ENCODE results near the gene CFAP119.

CFAP119 gene

DNA sequence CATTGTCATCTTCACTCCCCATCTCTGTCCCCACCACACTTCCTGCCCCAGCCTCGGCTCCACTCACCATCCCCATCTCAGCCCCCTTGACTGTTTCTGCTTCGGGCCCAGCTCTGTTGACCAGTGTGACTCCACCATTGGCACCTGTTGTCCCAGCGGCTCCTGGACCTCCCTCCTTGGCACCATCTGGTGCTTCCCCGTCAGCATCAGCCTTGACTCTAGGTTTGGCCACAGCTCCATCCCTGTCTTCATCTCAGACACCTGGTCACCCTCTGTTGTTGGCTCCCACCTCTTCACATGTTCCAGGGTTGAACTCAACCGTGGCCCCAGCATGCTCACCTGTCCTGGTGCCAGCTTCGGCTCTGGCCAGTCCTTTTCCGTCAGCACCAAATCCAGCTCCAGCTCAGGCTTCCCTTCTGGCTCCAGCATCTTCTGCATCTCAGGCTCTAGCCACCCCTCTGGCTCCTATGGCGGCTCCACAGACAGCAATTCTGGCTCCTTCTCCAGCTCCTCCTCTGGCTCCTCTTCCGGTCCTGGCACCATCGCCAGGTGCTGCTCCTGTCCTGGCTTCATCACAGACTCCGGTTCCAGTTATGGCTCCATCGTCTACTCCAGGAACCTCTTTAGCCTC is 38.0 kb downstream of the CFAP119 start:
- no peak for DNase-seq (ENCODE audit: insufficient read length, low spot score)
- FAIRE-seq = no peak
- TF ChIP-seq, protein P1, sequence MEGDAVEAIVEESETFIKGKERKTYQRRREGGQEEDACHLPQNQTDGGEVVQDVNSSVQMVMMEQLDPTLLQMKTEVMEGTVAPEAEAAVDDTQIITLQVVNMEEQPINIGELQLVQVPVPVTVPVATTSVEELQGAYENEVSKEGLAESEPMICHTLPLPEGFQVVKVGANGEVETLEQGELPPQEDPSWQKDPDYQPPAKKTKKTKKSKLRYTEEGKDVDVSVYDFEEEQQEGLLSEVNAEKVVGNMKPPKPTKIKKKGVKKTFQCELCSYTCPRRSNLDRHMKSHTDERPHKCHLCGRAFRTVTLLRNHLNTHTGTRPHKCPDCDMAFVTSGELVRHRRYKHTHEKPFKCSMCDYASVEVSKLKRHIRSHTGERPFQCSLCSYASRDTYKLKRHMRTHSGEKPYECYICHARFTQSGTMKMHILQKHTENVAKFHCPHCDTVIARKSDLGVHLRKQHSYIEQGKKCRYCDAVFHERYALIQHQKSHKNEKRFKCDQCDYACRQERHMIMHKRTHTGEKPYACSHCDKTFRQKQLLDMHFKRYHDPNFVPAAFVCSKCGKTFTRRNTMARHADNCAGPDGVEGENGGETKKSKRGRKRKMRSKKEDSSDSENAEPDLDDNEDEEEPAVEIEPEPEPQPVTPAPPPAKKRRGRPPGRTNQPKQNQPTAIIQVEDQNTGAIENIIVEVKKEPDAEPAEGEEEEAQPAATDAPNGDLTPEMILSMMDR (IDR thresholded peaks at IDR 0.05; ENCODE audit: insufficient read depth, missing control alignments) = no peak

DNA sequence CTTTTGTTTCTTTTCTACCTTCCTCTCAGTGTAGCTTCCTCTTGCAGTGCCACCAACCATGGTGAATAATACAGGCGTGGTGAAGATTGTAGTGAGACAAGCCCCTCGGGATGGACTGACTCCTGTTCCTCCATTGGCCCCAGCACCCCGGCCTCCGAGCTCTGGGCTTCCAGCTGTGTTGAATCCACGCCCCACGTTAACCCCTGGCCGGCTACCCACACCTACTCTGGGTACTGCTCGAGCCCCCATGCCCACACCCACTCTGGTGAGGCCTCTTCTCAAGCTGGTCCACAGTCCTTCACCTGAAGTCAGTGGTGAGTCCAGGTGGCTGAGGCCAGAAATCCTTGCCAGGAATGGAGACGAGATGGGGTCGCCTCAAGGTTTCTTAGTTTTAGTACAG is 38.9 kb downstream of the CFAP119 start:
- no peak for DNase-seq (ENCODE audit: insufficient read length, low spot score)
- TF ChIP-seq, protein P1 (IDR thresholded peaks at IDR 0.05; ENCODE audit: insufficient read depth, missing control alignments) = no peak
- no peak for FAIRE-seq

DNA sequence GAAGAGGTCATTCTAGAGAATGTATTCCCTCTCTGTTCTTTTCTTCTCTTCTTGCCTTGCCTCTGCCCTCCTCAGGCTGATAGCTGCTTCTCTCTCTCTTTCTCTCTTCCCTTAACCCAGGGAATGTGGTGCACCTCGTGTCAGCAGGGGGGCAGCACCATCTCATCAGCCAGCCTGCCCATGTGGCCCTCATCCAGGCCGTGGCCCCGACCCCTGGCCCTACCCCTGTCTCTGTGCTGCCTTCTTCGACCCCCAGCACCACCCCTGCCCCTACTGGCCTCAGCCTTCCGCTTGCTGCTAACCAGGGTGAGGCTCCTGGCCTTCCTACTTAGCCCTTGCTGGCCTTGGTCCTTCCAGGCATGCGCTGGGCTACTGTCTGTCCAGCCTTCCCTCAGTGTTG is 39.4 kb downstream of the CFAP119 start:
- TF ChIP-seq, protein P1 (IDR thresholded peaks at IDR 0.05; ENCODE audit: insufficient read depth, missing control alignments) = no peak
- no peak for DNase-seq (ENCODE audit: insufficient read length, low spot score)
- FAIRE-seq = no peak

DNA sequence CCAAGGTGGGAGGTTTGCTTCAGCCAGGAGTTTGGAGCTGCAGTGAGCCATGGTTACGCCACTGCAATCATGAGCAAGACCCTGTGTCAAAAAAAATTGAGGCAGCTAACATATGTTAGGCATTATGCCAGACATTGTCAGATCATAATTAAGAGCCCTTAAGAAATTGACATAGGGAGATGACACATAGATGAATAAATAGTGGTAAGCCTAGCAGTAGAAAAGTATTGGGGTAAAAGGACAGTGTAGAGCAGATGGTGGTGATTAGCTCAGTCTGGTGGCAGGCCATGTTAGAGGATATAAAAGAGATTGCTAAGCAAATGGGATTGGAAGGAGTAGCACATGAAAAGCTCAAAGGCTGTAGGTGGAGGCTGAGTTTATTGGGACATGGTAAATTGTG is 40.3 kb downstream of the CFAP119 start:
- FAIRE-seq (no peak), DNase-seq (ENCODE audit: insufficient read length, low spot score) (peak; percentile 74)

DNA sequence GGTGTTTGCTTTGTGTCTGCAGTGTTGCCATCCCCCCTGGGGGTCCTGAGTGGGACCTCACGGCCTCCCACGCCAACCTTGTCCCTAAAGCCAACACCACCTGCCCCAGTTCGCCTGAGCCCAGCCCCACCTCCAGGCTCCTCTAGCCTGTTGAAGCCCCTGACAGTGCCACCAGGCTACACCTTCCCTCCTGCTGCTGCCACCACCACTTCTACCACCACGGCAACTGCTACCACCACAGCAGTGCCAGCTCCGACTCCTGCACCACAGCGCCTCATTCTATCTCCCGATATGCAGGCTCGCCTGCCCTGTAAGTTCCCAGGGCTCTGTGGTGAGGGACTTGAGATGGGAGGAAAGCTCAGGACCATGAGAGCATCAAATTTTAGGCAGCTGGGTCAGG is 40.7 kb downstream of the CFAP119 start:
- FAIRE-seq (no peak), DNase-seq (ENCODE audit: insufficient read length, low spot score) (no peak)
- TF ChIP-seq, protein P1 (IDR thresholded peaks at IDR 0.05; ENCODE audit: insufficient read depth, missing control alignments) = no peak

More for the DNA sequence above, 40.3 kb downstream of the CFAP119 start:
- TF ChIP-seq, protein P1 (IDR thresholded peaks at IDR 0.05; ENCODE audit: insufficient read depth, missing control alignments) = no peak

DNA sequence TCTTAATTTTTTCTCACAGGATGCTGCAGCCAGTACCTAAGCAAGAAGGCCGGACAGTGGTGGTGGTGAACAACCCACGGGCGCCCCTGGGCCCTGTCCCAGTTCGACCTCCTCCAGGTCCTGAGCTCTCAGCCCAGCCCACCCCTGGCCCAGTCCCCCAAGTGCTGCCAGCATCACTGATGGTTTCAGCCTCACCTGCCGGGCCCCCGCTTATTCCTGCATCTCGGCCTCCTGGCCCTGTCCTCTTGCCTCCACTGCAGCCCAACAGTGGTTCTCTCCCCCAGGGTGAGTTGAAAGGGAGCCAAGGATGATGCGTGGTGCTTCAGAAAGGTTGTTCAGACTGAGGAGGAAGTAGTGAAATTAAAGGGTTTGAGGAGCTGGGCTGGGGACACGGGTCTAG is 41.2 kb downstream of the CFAP119 start:
- TF ChIP-seq, protein P1 (IDR thresholded peaks at IDR 0.05; ENCODE audit: insufficient read depth, missing control alignments) = no peak
- DNase-seq (ENCODE audit: insufficient read length, low spot score) (no peak), FAIRE-seq (no peak)

DNA sequence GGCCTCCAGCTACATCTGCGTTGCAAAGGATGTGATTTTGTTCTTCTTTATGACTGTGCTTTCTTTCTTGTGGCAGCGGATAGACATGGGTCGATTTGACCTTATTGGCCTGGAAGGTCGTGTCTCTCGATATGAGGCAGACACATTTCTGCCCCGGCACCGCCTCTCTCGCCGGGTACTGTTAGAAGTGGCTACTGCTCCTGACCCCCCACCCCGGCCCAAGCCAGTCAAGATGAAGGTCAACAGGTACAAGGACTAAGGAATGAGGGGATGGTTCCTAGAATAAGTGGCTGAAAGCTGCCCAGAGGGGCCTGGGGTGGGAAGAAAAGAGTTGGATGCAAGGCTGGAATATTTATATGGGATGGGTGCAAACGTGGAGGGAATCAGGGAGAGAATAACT is 41.8 kb downstream of the CFAP119 start:
- FAIRE-seq (no peak), DNase-seq (ENCODE audit: insufficient read length, low spot score) (no peak)

More for the DNA sequence above, 41.8 kb downstream of the CFAP119 start:
- TF ChIP-seq, protein P1 (IDR thresholded peaks at IDR 0.05; ENCODE audit: insufficient read depth, missing control alignments) = no peak
